ENCODE data around the gene TMEM63C.

TMEM63C gene

GRCh38 chr14:77194706-77195105 lies 13.1 kb downstream of the TMEM63C start:
- H3K18ac ChIP-seq (ENCODE audit: low read length): no peak overlapping the region
- no peaks in the 10 kb centered on the region for H3K36me3 ChIP-seq (ENCODE audit: control insufficient read depth in 1 of 2, insufficient read depth in 2 of 2, low read length in 2 of 2)
- no peaks in the 10 kb centered on the region for H3K4me1 ChIP-seq (ENCODE audit: control insufficient read depth in 1 of 2, insufficient read depth in 2 of 2, low read length in 2 of 2)
- H2AK5ac ChIP-seq (ENCODE audit: low read length): no peak overlapping the region
- H3K9ac ChIP-seq (ENCODE audit: low read length): no peak overlapping the region
- H2BK12ac ChIP-seq (ENCODE audit: low read length): no peak overlapping the region
- H3K23ac ChIP-seq (ENCODE audit: low read length): no peak overlapping the region
- DNase-seq: no peak
- no peak overlapping the region for H4K8ac ChIP-seq (ENCODE audit: low read depth, low read length)
- H3K27me3 ChIP-seq (ENCODE audit: insufficient read depth, low read length): no peaks in the 10 kb centered on the region
- H3K4me3 ChIP-seq (ENCODE audit: low read depth, low read length): no peak overlapping the region
- no peak overlapping the region for H2BK5ac ChIP-seq (ENCODE audit: low read depth, low read length, poor library complexity)
- H3K14ac ChIP-seq (ENCODE audit: low read length): no peak overlapping the region
- H3K79me2 ChIP-seq (ENCODE audit: control insufficient read depth, insufficient read depth, low read length, poor library complexity): no peaks in the 10 kb centered on the region
- H4K12ac ChIP-seq (ENCODE audit: low read depth, low read length): no peak overlapping the region
- H2AFZ ChIP-seq (ENCODE audit: insufficient read depth, low read length, poor library complexity): no peak overlapping the region
- no peak overlapping the region for H3K4ac ChIP-seq (ENCODE audit: low read depth, low read length)
- no peak overlapping the region for H4K91ac ChIP-seq (ENCODE audit: low read depth, low read length)
- whole genome bisulfite sequencing (ENCODE audit: extremely low coverage, insufficient coverage, insufficient read length): no CpG with 5 or more reads among the region's 8 CpGs
- no peak overlapping the region for H3K27ac ChIP-seq (ENCODE audit: low read depth, low read length)
- H3K4me2 ChIP-seq (ENCODE audit: low read length): no peak overlapping the region
- no peaks in the 10 kb centered on the region for H3K79me1 ChIP-seq (ENCODE audit: low read length)
- H3K9me3 ChIP-seq (ENCODE audit: insufficient read depth, low read depth, low read length): no peaks in the 10 kb centered on the region
- H2BK120ac ChIP-seq (ENCODE audit: insufficient read depth, low read length, poor library complexity): no peak overlapping the region

DNA sequence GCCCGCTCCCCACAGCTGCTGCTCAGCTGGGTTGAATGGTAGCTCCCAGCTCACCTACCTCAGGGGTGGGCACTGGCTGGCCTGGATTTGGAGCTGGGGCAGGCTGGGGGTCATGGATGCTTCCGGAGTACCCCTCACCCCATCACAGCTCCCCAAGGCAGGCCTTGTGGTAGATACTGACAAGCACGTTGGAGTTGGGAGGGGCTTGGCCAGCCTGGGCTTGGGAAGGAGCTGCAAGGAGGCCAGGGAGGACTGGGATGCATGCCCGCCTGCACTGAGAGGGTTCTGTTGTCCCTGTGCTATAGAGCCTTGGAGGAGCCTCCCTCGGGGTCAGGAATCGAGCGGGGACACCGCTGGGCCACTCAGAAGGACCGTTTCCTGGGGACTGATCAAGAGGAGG lies 14.2 kb downstream of the TMEM63C start:
- H4K91ac ChIP-seq (ENCODE audit: low read depth, low read length): no peak overlapping the region
- H3K4me2 ChIP-seq (ENCODE audit: low read length): no peak overlapping the region
- no peak overlapping the region for H3K14ac ChIP-seq (ENCODE audit: low read length)
- H3K27ac ChIP-seq (ENCODE audit: low read depth, low read length): no peak overlapping the region
- no CpG with 5 or more reads among the region's 9 CpGs for WGBS (ENCODE audit: extremely low coverage, insufficient coverage, insufficient read length)
- H3K27me3 ChIP-seq (ENCODE audit: insufficient read depth, low read length): no peaks in the 10 kb centered on the region
- H2BK120ac ChIP-seq (ENCODE audit: insufficient read depth, low read length, poor library complexity): no peak overlapping the region
- H4K12ac ChIP-seq (ENCODE audit: low read depth, low read length): no peak overlapping the region
- H3K4me3 ChIP-seq (ENCODE audit: low read depth, low read length): no peak overlapping the region
- H3K23ac ChIP-seq (ENCODE audit: low read length): no peak overlapping the region
- no peaks in the 10 kb centered on the region for H3K9me3 ChIP-seq (ENCODE audit: insufficient read depth, low read depth, low read length)
- H3K4me1 ChIP-seq (ENCODE audit: control insufficient read depth in 1 of 2, insufficient read depth in 2 of 2, low read length in 2 of 2): no peaks in the 10 kb centered on the region
- H3K18ac ChIP-seq (ENCODE audit: low read length): no peak overlapping the region
- no peak overlapping the region for H2AK5ac ChIP-seq (ENCODE audit: low read length)
- H4K8ac ChIP-seq (ENCODE audit: low read depth, low read length): no peak overlapping the region
- DNase-seq: no peak
- H3K79me1 ChIP-seq (ENCODE audit: low read length): no peaks in the 10 kb centered on the region
- no peaks in the 10 kb centered on the region for H3K79me2 ChIP-seq (ENCODE audit: control insufficient read depth, insufficient read depth, low read length, poor library complexity)
- H2BK12ac ChIP-seq (ENCODE audit: low read length): no peak overlapping the region
- H2BK5ac ChIP-seq (ENCODE audit: low read depth, low read length, poor library complexity): no peak overlapping the region
- H3K9ac ChIP-seq (ENCODE audit: low read length): no peak overlapping the region
- H2AFZ ChIP-seq (ENCODE audit: insufficient read depth, low read length, poor library complexity): no peak overlapping the region
- no peaks in the 10 kb centered on the region for H3K36me3 ChIP-seq (ENCODE audit: control insufficient read depth in 1 of 2, insufficient read depth in 2 of 2, low read length in 2 of 2)
- no peak overlapping the region for H3K4ac ChIP-seq (ENCODE audit: low read depth, low read length)

DNA sequence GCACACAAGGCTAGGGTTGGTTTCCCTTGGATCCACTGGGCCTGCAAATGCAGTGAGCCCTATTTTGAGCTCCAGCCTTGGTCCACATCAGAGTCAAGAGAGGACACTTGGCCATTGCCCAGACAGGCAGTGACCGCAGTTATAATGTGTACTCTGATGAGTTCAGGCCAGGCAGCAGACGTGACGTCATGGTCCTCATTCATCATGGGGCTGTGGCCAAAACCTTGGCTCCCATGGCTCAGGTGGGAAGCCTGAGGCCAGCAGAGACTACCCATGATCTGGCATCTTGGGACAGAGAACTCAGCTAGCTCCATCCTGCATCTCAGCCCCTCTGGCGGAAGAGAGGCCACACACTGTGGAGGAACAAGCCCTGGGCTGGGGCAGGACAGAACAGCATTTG lies 16.4 kb downstream of the TMEM63C start:
- no peak overlapping the region for H3K4me2 ChIP-seq (ENCODE audit: low read length)
- H3K27me3 ChIP-seq (ENCODE audit: insufficient read depth, low read length): no peaks in the 10 kb centered on the region
- H3K79me2 ChIP-seq (ENCODE audit: control insufficient read depth, insufficient read depth, low read length, poor library complexity): no peaks in the 10 kb centered on the region
- WGBS (ENCODE audit: extremely low coverage, insufficient coverage, insufficient read length): no CpG with 5 or more reads among the region's 4 CpGs
- no peak overlapping the region for H3K4me3 ChIP-seq (ENCODE audit: low read depth, low read length)
- no peak overlapping the region for H3K18ac ChIP-seq (ENCODE audit: low read length)
- DNase-seq: no peak
- H3K4ac ChIP-seq (ENCODE audit: low read depth, low read length): no peak overlapping the region
- H4K12ac ChIP-seq (ENCODE audit: low read depth, low read length): no peak overlapping the region
- H3K23ac ChIP-seq (ENCODE audit: low read length): no peak overlapping the region
- H4K91ac ChIP-seq (ENCODE audit: low read depth, low read length): no peak overlapping the region
- H2AK5ac ChIP-seq (ENCODE audit: low read length): no peak overlapping the region
- H2BK5ac ChIP-seq (ENCODE audit: low read depth, low read length, poor library complexity): no peak overlapping the region
- no peaks in the 10 kb centered on the region for H3K79me1 ChIP-seq (ENCODE audit: low read length)
- no peaks in the 10 kb centered on the region for H3K4me1 ChIP-seq (ENCODE audit: control insufficient read depth in 1 of 2, insufficient read depth in 2 of 2, low read length in 2 of 2)
- H4K8ac ChIP-seq (ENCODE audit: low read depth, low read length): no peak overlapping the region
- H3K9ac ChIP-seq (ENCODE audit: low read length): no peak overlapping the region
- H3K27ac ChIP-seq (ENCODE audit: low read depth, low read length): no peak overlapping the region
- H2AFZ ChIP-seq (ENCODE audit: insufficient read depth, low read length, poor library complexity): no peak overlapping the region
- no peak overlapping the region for H3K14ac ChIP-seq (ENCODE audit: low read length)
- H2BK120ac ChIP-seq (ENCODE audit: insufficient read depth, low read length, poor library complexity): no peak overlapping the region
- no peak overlapping the region for H2BK12ac ChIP-seq (ENCODE audit: low read length)
- H3K9me3 ChIP-seq (ENCODE audit: insufficient read depth, low read depth, low read length): no peaks in the 10 kb centered on the region
- no peaks in the 10 kb centered on the region for H3K36me3 ChIP-seq (ENCODE audit: control insufficient read depth in 1 of 2, insufficient read depth in 2 of 2, low read length in 2 of 2)

GRCh38 chr14:77198561-77198960 lies 17.0 kb downstream of the TMEM63C start:
- Histone ChIP-seq H3K18ac (ENCODE audit: low read length) (no peak overlapping the region), H2AFZ (ENCODE audit: insufficient read depth, low read length, poor library complexity) (no peak overlapping the region), H3K4me3 (ENCODE audit: low read depth, low read length) (no peak overlapping the region), H3K9ac (ENCODE audit: low read length) (no peak overlapping the region), H4K91ac (ENCODE audit: low read depth, low read length) (no peak overlapping the region), H4K8ac (ENCODE audit: low read depth, low read length) (no peak overlapping the region), H3K4me2 (ENCODE audit: low read length) (no peak overlapping the region), H3K9me3 (ENCODE audit: insufficient read depth, low read depth, low read length) (no peaks in the 10 kb centered on the region), H3K4ac (ENCODE audit: low read depth, low read length) (no peak overlapping the region), H3K23ac (ENCODE audit: low read length) (no peak overlapping the region), H3K36me3 (ENCODE audit: control insufficient read depth in 1 of 2, insufficient read depth in 2 of 2, low read length in 2 of 2) (no peaks in the 10 kb centered on the region), H2AK5ac (ENCODE audit: low read length) (no peak overlapping the region), H3K27me3 (ENCODE audit: insufficient read depth, low read length) (no peaks in the 10 kb centered on the region), H3K14ac (ENCODE audit: low read length) (no peak overlapping the region), H2BK5ac (ENCODE audit: low read depth, low read length, poor library complexity) (no peak overlapping the region), H3K79me2 (ENCODE audit: control insufficient read depth, insufficient read depth, low read length, poor library complexity) (no peaks in the 10 kb centered on the region), H4K12ac (ENCODE audit: low read depth, low read length) (no peak overlapping the region), H2BK12ac (ENCODE audit: low read length) (no peak overlapping the region), H2BK120ac (ENCODE audit: insufficient read depth, low read length, poor library complexity) (no peak overlapping the region), H3K27ac (ENCODE audit: low read depth, low read length) (no peak overlapping the region), H3K4me1 (ENCODE audit: control insufficient read depth in 1 of 2, insufficient read depth in 2 of 2, low read length in 2 of 2) (no peaks in the 10 kb centered on the region), H3K79me1 (ENCODE audit: low read length) (no peaks in the 10 kb centered on the region)
- DNase-seq: no peak
- WGBS (ENCODE audit: extremely low coverage, insufficient coverage, insufficient read length): no CpG with 5 or more reads among the region's 6 CpGs

All from trophoblast cell (in vitro differentiated cells and primary cell).